Adrenal gland (tissue), 5 donors: ENCODE data around the gene RPS25.

Source experiments
- CTCF ChIP-seq, 6 experiments: fragments of 450-650 bp in 4 of 6; fragments of 200-600 bp in 2 of 6; sonication (generic) in 1 of 6; IDR thresholded peaks; 1 replicate in 5 of 6; 2 replicates in 1 of 6; pipeline versions ENCODE4 v1.5.1 to v1.8.0; 2016 to 2021; ENCODE audit warnings: antibody characterized with exemption in 6 of 6, mild to moderate bottlenecking in 2 of 6, moderate library complexity in 1 of 6
- POLR2A ChIP-seq, 2 donors: fragments of 450-650 bp; IDR thresholded peaks; one replicate each; pipeline ENCODE4 v1.6.1; 2017; ENCODE audit warnings: antibody characterized with exemption in 2 of 2, mild to moderate bottlenecking in 2 of 2, moderate library complexity in 1 of 2
- donor health status: DM: no; HTN: no; CAD: no.

DNA sequence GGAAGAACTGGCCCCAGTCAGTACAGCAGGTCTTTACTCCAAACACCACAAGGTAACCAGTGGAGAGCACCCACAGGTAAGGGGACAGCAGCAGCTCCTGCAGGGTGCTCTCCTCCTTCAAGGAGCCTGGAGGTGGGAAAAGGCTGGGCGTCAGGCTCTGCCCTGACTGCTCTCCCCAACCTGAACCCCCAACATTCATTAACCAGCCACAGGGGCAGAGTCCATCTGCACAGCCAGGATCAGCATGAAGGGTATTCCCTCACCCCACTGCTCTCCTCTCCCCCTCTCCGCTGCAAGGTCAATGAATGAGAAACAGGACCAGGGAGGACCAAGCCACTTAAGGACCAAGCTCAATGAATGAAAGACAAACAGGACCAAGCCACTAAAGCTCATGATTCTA lies 8.8 kb upstream of the RPS25 start:
- TF ChIP-seq CTCF (IDR thresholded peaks at IDR 0.05) (no peak), POLR2A (IDR thresholded peaks at IDR 0.05) (no peak)
